Mucosa of stomach (tissue), 1 donor: Measurements from ENCODE around the gene HOXD12.
A peak's percentile ranks its signal among the peaks of the same experiment; 100 is the strongest.

ENCODE experiments used
- H3K27me3 ChIP-seq: one replicate; pipeline ENCODE4 v1.7.0; 2013; ENCODE audit warnings: mild to moderate bottlenecking, low read length; ENCODE audit not compliant: control insufficient read depth, insufficient read depth
- H3K36me3 ChIP-seq: one replicate; pipeline ENCODE4 v1.7.0; 2013; ENCODE audit warnings: low read length; ENCODE audit not compliant: control insufficient read depth, insufficient read depth
- H3K4me1 ChIP-seq: one replicate; pipeline ENCODE4 v1.7.0; 2013; ENCODE audit warnings: mild to moderate bottlenecking, low read length; ENCODE audit not compliant: control insufficient read depth, insufficient read depth
- H3K4me3 ChIP-seq: one replicate; pipeline ENCODE4 v1.7.0; 2013; ENCODE audit warnings: low read length
- H3K9ac ChIP-seq: one replicate; pipeline ENCODE4 v1.7.0; 2013; ENCODE audit warnings: mild to moderate bottlenecking, low read length, moderate library complexity
- H3K9me3 ChIP-seq: one replicate; pipeline ENCODE4 v1.7.0; 2013; ENCODE audit warnings: mild to moderate bottlenecking, low read length, moderate library complexity; ENCODE audit not compliant: control insufficient read depth
- donor health status: Pancreatic carcinoma.

Gene HOXD12

GRCh38 chr2:176082824-176083751 lies 16.5 kb upstream of the HOXD12 start:
- H3K4me3 ChIP-seq: no peak overlapping the region
- no peaks in the 10 kb centered on the region for H3K36me3 ChIP-seq

GRCh38 chr2:176083796-176084261 lies 15.8 kb upstream of the HOXD12 start, which contains the start of gene EVX2:
Gene EVX2, minus strand, starts transcription at chr2:176083962. Its CDS starts 186 bp downstream, at chr2:176083776.
- no peak within 1 kb of the TSS for H3K4me3 ChIP-seq
- peaks cover 32% of the 10 kb centered on the region for H3K4me1 ChIP-seq
- no peaks in the 10 kb centered on the region for H3K36me3 ChIP-seq
- peaks cover 3% of the 10 kb centered on the region for H3K9me3 ChIP-seq
- H3K27me3 ChIP-seq: peaks cover 97% of the 10 kb centered on the region
- no peak within 1 kb of the TSS for H3K9ac ChIP-seq

More at GRCh38 chr2:176082824-176083751, 16.5 kb upstream of the HOXD12 start:
- peaks cover 3% of the 10 kb centered on the region for H3K9me3 ChIP-seq
- H3K27me3 ChIP-seq: peaks cover 97% of the 10 kb centered on the region
- H3K4me1 ChIP-seq: peaks cover 26% of the 10 kb centered on the region
- no peak overlapping the region for H3K9ac ChIP-seq

- Histone ChIP-seq H3K4me3 (no peak overlapping the region), H3K27me3 (peaks cover 97% of the 10 kb centered on the region), H3K4me1 (peaks cover 26% of the 10 kb centered on the region), H3K9me3 (peaks cover 3% of the 10 kb centered on the region), H3K9ac (no peak overlapping the region), H3K36me3 (no peaks in the 10 kb centered on the region)
Observed at GRCh38 chr2:176084611-176085119, 14.9 kb upstream of the HOXD12 start.

- peaks cover 3% of the 10 kb centered on the region for H3K9me3 ChIP-seq
- no peaks in the 10 kb centered on the region for H3K36me3 ChIP-seq
- no peak overlapping the region for H3K9ac ChIP-seq
- H3K4me3 ChIP-seq: no peak overlapping the region
- H3K4me1 ChIP-seq: peaks cover 24% of the 10 kb centered on the region
- peaks cover 99% of the 10 kb centered on the region for H3K27me3 ChIP-seq
Observed at GRCh38 chr2:176085120-176085788, 14.3 kb upstream of the HOXD12 start.

GRCh38 chr2:176085861-176086771 lies 13.5 kb upstream of the HOXD12 start:
- peaks cover 3% of the 10 kb centered on the region for H3K9me3 ChIP-seq
- H3K4me3 ChIP-seq: no peak overlapping the region
- no peak overlapping the region for H3K9ac ChIP-seq
- peaks cover 100% of the 10 kb centered on the region for H3K27me3 ChIP-seq
- no peaks in the 10 kb centered on the region for H3K36me3 ChIP-seq
- H3K4me1 ChIP-seq: peaks cover 20% of the 10 kb centered on the region

- Histone ChIP-seq H3K9me3 (peaks cover 3% of the 10 kb centered on the region), H3K4me1 (peaks cover 20% of the 10 kb centered on the region), H3K27me3 (peaks cover 99% of the 10 kb centered on the region), H3K4me3 (no peak overlapping the region), H3K36me3 (no peaks in the 10 kb centered on the region), H3K9ac (no peak overlapping the region)
Observed at GRCh38 chr2:176087330-176088047, 12.1 kb upstream of the HOXD12 start.

- H3K4me3 ChIP-seq: peak overlapping the region; percentile 17
- H3K36me3 ChIP-seq: no peaks in the 10 kb centered on the region
- no peak overlapping the region for H3K9ac ChIP-seq
- H3K4me1 ChIP-seq: peaks cover 23% of the 10 kb centered on the region
- peaks cover 3% of the 10 kb centered on the region for H3K9me3 ChIP-seq
- H3K27me3 ChIP-seq: peaks cover 98% of the 10 kb centered on the region
Observed at GRCh38 chr2:176088048-176088936, 11.3 kb upstream of the HOXD12 start.

GRCh38 chr2:176088937-176089842 lies 10.4 kb upstream of the HOXD12 start:
- H3K27me3 ChIP-seq: peaks cover 98% of the 10 kb centered on the region
- peaks cover 27% of the 10 kb centered on the region for H3K4me1 ChIP-seq

GRCh38 chr2:176089843-176090395 lies 9.7 kb upstream of the HOXD12 start:
- Histone ChIP-seq H3K27me3 (peaks cover 98% of the 10 kb centered on the region), H3K36me3 (no peaks in the 10 kb centered on the region), H3K4me3 (no peak overlapping the region), H3K4me1 (peaks cover 27% of the 10 kb centered on the region), H3K9me3 (no peaks in the 10 kb centered on the region), H3K9ac (no peak overlapping the region)

More at GRCh38 chr2:176088937-176089842, 10.4 kb upstream of the HOXD12 start:
- Histone ChIP-seq H3K36me3 (no peaks in the 10 kb centered on the region), H3K4me3 (no peak overlapping the region), H3K9ac (no peak overlapping the region), H3K9me3 (peaks cover 3% of the 10 kb centered on the region)
